IMR-90 (cell line): ENCODE measurements around the gene AFF2. TPM values are rescaled to one million over a fixed set of nuclear protein-coding genes. Genes with fewer than 3 reads are reported as not detected.

Experiments
- ATAC-seq: fragments of 200-7000 bp; cut with Tn5 transposase; 2 replicates; pipeline ENCODE4 v1.9.1; 2020; ENCODE audit warnings: low read depth, mild to moderate bottlenecking, moderate library complexity
- BruUV-seq: library from RNA; stranded (reverse); fragments of 400-500 nt; replicated peaks from 2 replicates; lab custom pipeline; 2021; lab: Mats Ljungman, UMichigan
- CTCF ChIA-PET: fragments of 300-600 bp; formaldehyde crosslinking; extraction: SDS; loops from one replicate; lab custom pipeline; 2021; ENCODE audit warnings: antibody characterized with exemption; lab: Yijun Ruan, JAX
- POLR2A ChIA-PET: fragments of 300-600 bp; sonication (Branson Sonifier 250); formaldehyde crosslinking; loops from one replicate; lab custom pipeline; 2022; ENCODE audit warnings: antibody characterized with exemption; ENCODE audit not compliant: unreplicated experiment; lab: Charles Lee
- DNase-seq: peaks from one replicate; pipeline ENCODE4 v3.0.0; 2013
- H2AFZ ChIP-seq: replicated peaks from 2 replicates; pipeline ENCODE3; 2013; ENCODE audit warnings: low read length, mild to moderate bottlenecking; ENCODE audit not compliant: poor library complexity
- H2AK5ac ChIP-seq: 2 replicates; pipeline ENCODE4 v1.6.1; 2013; ENCODE audit warnings: low read depth, low read length, inconsistent platforms
- H2AK9ac ChIP-seq: replicated peaks from 2 replicates; pipeline ENCODE3; 2013; ENCODE audit warnings: mild to moderate bottlenecking, low read depth, low read length, moderate library complexity; ENCODE audit not compliant: poor library complexity
- H2BK120ac ChIP-seq: 2 replicates; pipeline ENCODE4 v1.6.1; 2013; ENCODE audit warnings: low read depth, low read length, inconsistent platforms
- H2BK15ac ChIP-seq: 3 replicates; pipeline ENCODE4 v1.6.1; 2013; ENCODE audit warnings: low read depth, low read length, inconsistent platforms
- H2BK20ac ChIP-seq: 2 replicates; pipeline ENCODE4 v1.6.1; 2013; ENCODE audit warnings: low read depth, mild to moderate bottlenecking, inconsistent platforms, low read length, moderate library complexity
- H2BK5ac ChIP-seq: 2 replicates; pipeline ENCODE4 v1.6.1; 2013; ENCODE audit warnings: mild to moderate bottlenecking, low read depth, low read length, inconsistent platforms; ENCODE audit not compliant: poor library complexity, severe bottlenecking
- H3K14ac ChIP-seq: replicated peaks from 2 replicates; pipeline ENCODE4 v1.6.1; 2013; ENCODE audit warnings: low read depth, low read length, inconsistent platforms
- H3K18ac ChIP-seq: 2 replicates; pipeline ENCODE4 v1.6.1; 2013; ENCODE audit warnings: low read depth, low read length, control low read depth
- H3K23ac ChIP-seq: 2 replicates; pipeline ENCODE4 v1.6.1; 2013; ENCODE audit warnings: low read depth, low read length, inconsistent platforms
- H3K27ac ChIP-seq: 2 replicates; pipeline ENCODE4 v1.5.1; 2013; ENCODE audit warnings: mild to moderate bottlenecking, control low read depth, low read length; ENCODE audit not compliant: insufficient read depth
- H3K27me3 ChIP-seq: 2 replicates; pipeline ENCODE4 v1.6.1; 2013; ENCODE audit warnings: low read length; ENCODE audit not compliant: control insufficient read depth, insufficient read depth
- H3K36me3 ChIP-seq: 2 replicates; pipeline ENCODE4 v1.6.1; 2013; ENCODE audit warnings: low read length, mixed read lengths; ENCODE audit not compliant: control insufficient read depth, insufficient read depth
- H3K4ac ChIP-seq: 2 replicates; pipeline ENCODE4 v1.6.1; 2013; ENCODE audit warnings: low read depth, low read length, inconsistent platforms
- H3K4me1 ChIP-seq: 2 replicates; pipeline ENCODE4 v1.6.1; 2013; ENCODE audit warnings: low read length, mixed read lengths; ENCODE audit not compliant: control insufficient read depth, insufficient read depth
- H3K4me2 ChIP-seq: 2 replicates; pipeline ENCODE4 v1.6.1; 2013; ENCODE audit warnings: low read depth, mild to moderate bottlenecking, control low read depth, low read length, moderate library complexity
- H3K4me3 ChIP-seq: 2 replicates; pipeline ENCODE4 v1.5.1; 2013; ENCODE audit warnings: low read depth, mild to moderate bottlenecking, control low read depth, low read length, moderate library complexity; ENCODE audit not compliant: insufficient read depth
- H3K56ac ChIP-seq: 2 replicates; pipeline ENCODE4 v1.6.1; 2013; ENCODE audit warnings: low read length, inconsistent platforms; ENCODE audit not compliant: insufficient read depth; ENCODE audit errors: extremely low read depth
- H3K79me1 ChIP-seq, 2 experiments: 2 replicates each; pipeline ENCODE4 v1.6.1; 2013; ENCODE audit warnings: low read length in 2 of 2, inconsistent platforms in 1 of 2, low read depth in 1 of 2
- H3K9ac ChIP-seq: 2 replicates; pipeline ENCODE4 v1.6.1; 2013; ENCODE audit warnings: low read depth, low read length, control low read depth
- H3K9me1 ChIP-seq: 2 replicates; pipeline ENCODE4 v1.6.1; 2013; ENCODE audit warnings: low read length, inconsistent platforms; ENCODE audit not compliant: insufficient read depth
- H3K9me3 ChIP-seq: 2 replicates; pipeline ENCODE4 v1.6.1; 2013; ENCODE audit warnings: low read length; ENCODE audit not compliant: control insufficient read depth, insufficient read depth
- H4K20me1 ChIP-seq: 2 replicates; pipeline ENCODE4 v1.6.1; 2013; ENCODE audit warnings: low read length, inconsistent platforms; ENCODE audit not compliant: insufficient read depth
- H4K5ac ChIP-seq: 2 replicates; pipeline ENCODE4 v1.6.1; 2013; ENCODE audit warnings: mild to moderate bottlenecking, low read depth, low read length, control low read depth
- H4K8ac ChIP-seq, 2 experiments: 2 replicates each; pipeline ENCODE4 v1.6.1; 2013; ENCODE audit warnings: low read depth in 2 of 2, low read length in 2 of 2, control low read depth in 1 of 2, inconsistent platforms in 1 of 2
- H4K91ac ChIP-seq: 2 replicates; pipeline ENCODE4 v1.6.1; 2013; ENCODE audit warnings: low read depth, low read length, inconsistent platforms; ENCODE audit not compliant: insufficient read depth
- BHLHE40 ChIP-seq: fragments of 150-350 bp; IDR thresholded peaks from 2 replicates; pipeline ENCODE4 v1.6.1; 2016; ENCODE audit warnings: mild to moderate bottlenecking, low read depth, low read length
- CHD1 ChIP-seq: IDR thresholded peaks from 2 replicates; pipeline ENCODE4 v1.6.1; 2012; ENCODE audit warnings: low read depth, low read length, improper control_type of control experiment
- MAZ ChIP-seq: IDR thresholded peaks from 2 replicates; pipeline ENCODE4 v1.6.1; 2012; ENCODE audit warnings: low read depth, mild to moderate bottlenecking, low read length, improper control_type of control experiment, moderate library complexity, borderline replicate concordance
- NFE2L2 ChIP-seq: fragments of 150-350 bp; IDR thresholded peaks from 2 replicates; pipeline ENCODE4 v1.6.1; 2016; ENCODE audit warnings: low read depth, mild to moderate bottlenecking, low read length
- RAD21 ChIP-seq: IDR thresholded peaks from 2 replicates; pipeline ENCODE4 v1.6.1; 2012; ENCODE audit warnings: low read length, improper control_type of control experiment
- RCOR1 ChIP-seq: IDR thresholded peaks from 2 replicates; pipeline ENCODE4 v1.6.1; 2012; ENCODE audit warnings: mild to moderate bottlenecking, low read length, improper control_type of control experiment; ENCODE audit not compliant: insufficient replicate concordance
- RFX5 ChIP-seq: IDR thresholded peaks from 2 replicates; pipeline ENCODE4 v1.8.0; 2012; ENCODE audit warnings: low read depth, mild to moderate bottlenecking, low read length, moderate library complexity
- USF2 ChIP-seq: fragments of 150-350 bp; IDR thresholded peaks from 2 replicates; pipeline ENCODE4 v1.6.1; 2017; ENCODE audit warnings: mild to moderate bottlenecking, antibody characterized with exemption, low read length, low read depth
- WGBS, 2 experiments: methylation state at CpG; one replicate each; pipeline versions ENCODE4 v1.1.5 to v1.1.7; 2013; ENCODE audit warnings: missing lambda C conversion rate in 2 of 2; ENCODE audit not compliant: insufficient read length in 1 of 2; ENCODE audit errors: extremely low coverage in 2 of 2; 5-methylcytosine and 5-hydroxymethylcytosine counted together
- dilution Hi-C: fragments of 300-500 bp; cut with HindIII; formaldehyde crosslinking; loops from one replicate; pipeline ENCODE4 v1.14.3; 2018; ENCODE audit warnings: low sequenced_read_pairs; ENCODE audit not compliant: unreplicated experiment
- in situ Hi-C: fragments of 300-500 bp; cut with MboI; formaldehyde crosslinking; loops from 3 replicates; pipeline ENCODE4 v1.14.3; 2019; ENCODE audit warnings: low sequenced_read_pairs, inconsistent platforms, mixed read lengths
- intact Hi-C: fragments of 100-400 bp; cut with micrococcal nuclease; formaldehyde crosslinking; loops from 2 replicates; pipeline ENCODE4 v1.10.0; 2022
- polyA plus RNA-seq, 3 experiments: library from polyadenylated mRNA; depleted of rRNA; stranded (reverse); fragments of >200 nt; gene quantifications; 2 replicates each; pipeline ENCODE4 v1.2.3, GENCODE V29; 2012; ENCODE audit warnings: low replicate concordance in 1 of 3
- total RNA-seq: library from RNA; depleted of rRNA; stranded (reverse); fragments of >200 nt; gene quantifications from 2 replicates; pipeline ENCODE4 v1.2.3, GENCODE V29; 2012

Gene AFF2
- total and polyA plus RNA-seq, 2 of the 4 experiments (the other 2 are of a cell fraction) = 0.15 to 0.72 TPM

GRCh38 chrX:149044471-149044870 lies 544.1 kb downstream of the AFF2 start:
- no TSS peak for BruUV-seq
- H3K9me3 ChIP-seq = no peaks in the 10 kb centered on the region
- in situ Hi-C loops = no loop called here
- no peaks in the 10 kb centered on the region for H4K20me1 ChIP-seq
- H3K9me1 ChIP-seq = no peaks in the 10 kb centered on the region
- H4K8ac ChIP-seq = no peak overlapping the region
- H4K5ac ChIP-seq = no peak overlapping the region
- H3K4me1 ChIP-seq = no peaks in the 10 kb centered on the region
- H3K27ac ChIP-seq = no peak overlapping the region
- H3K9ac ChIP-seq = no peak overlapping the region
- no peaks in the 10 kb centered on the region for H3K27me3 ChIP-seq
- no peak overlapping the region for H3K4me3 ChIP-seq
- no CpG with 5 or more reads among the region's 2 CpGs for WGBS, 2 experiments
- no peak overlapping the region for H2BK15ac ChIP-seq
- dilution Hi-C loops = no loop called here
- H2AFZ ChIP-seq = no peak overlapping the region
- H2BK5ac ChIP-seq = no peak overlapping the region
- ATAC-seq (no peak), DNase-seq (no peak)
- no peak overlapping the region for H2BK120ac ChIP-seq
- no peak overlapping the region for H3K23ac ChIP-seq
- no peak overlapping the region for H3K56ac ChIP-seq
- no peak overlapping the region for H3K4me2 ChIP-seq
- ChIA-PET POLR2A (interaction anchor here (0.6 kb wide), 1 partner anchor 506 kb away, joined by 4 read pairs; no protein-coding TSS in a partner anchor), CTCF (no interaction called here)
- no peak overlapping the region for H3K4ac ChIP-seq
- H2AK9ac ChIP-seq = no peak overlapping the region
- H2AK5ac ChIP-seq = no peak overlapping the region
- no peaks in the 10 kb centered on the region for H3K36me3 ChIP-seq
- H3K14ac ChIP-seq = no peak overlapping the region
- intact Hi-C loops = no loop called here
- no peak for TF ChIP-seq NFE2L2
- no peak for TF ChIP-seq BHLHE40
- no peak for TF ChIP-seq MAZ
- TF ChIP-seq CHD1 = no peak
- no peak for TF ChIP-seq USF2
- TF ChIP-seq RCOR1 = no peak
- TF ChIP-seq RFX5 = no peak
- TF ChIP-seq RAD21 = no peak
- H3K18ac ChIP-seq = no peak overlapping the region
- H2BK20ac ChIP-seq = no peak overlapping the region
- H4K91ac ChIP-seq = no peak overlapping the region
- H3K79me1 ChIP-seq = no peaks in the 10 kb centered on the region
